Activated CD8-positive, alpha-beta memory T cell treated with anti-CD3 and anti-CD28 coated beads, Interleukin-2, amount 50 U/mL, for 24 hours (primary cell): Measurements from ENCODE around the gene ESRRB.

Experiments used
- DNase-seq: peaks from one replicate; pipeline ENCODE4 v3.0.0-alpha.2; 2020; ENCODE audit errors: extremely low read depth

Gene ESRRB

GRCh38 chr14:76407449-76408150, 31.7 kb downstream of the ESRRB start:
- DNase-seq = no peak

GRCh38 chr14:76408877-76409276, 32.9 kb downstream of the ESRRB start:
- no peak for DNase-seq

- DNase-seq = no peak
Observed at GRCh38 chr14:76412501-76412900, 36.6 kb downstream of the ESRRB start.

- no peak for DNase-seq
Observed at GRCh38 chr14:76413106-76413961, 37.4 kb downstream of the ESRRB start.

GRCh38 chr14:76413962-76414600, 38.1 kb downstream of the ESRRB start:
- no peak for DNase-seq

GRCh38 chr14:76419399-76419798, 43.5 kb downstream of the ESRRB start:
- no peak for DNase-seq

- no peak for DNase-seq
Observed at GRCh38 chr14:76420827-76421226, 44.9 kb downstream of the ESRRB start.

- no peak for DNase-seq
Observed at GRCh38 chr14:76421662-76422061, 45.7 kb downstream of the ESRRB start.

- DNase-seq = no peak
Observed at GRCh38 chr14:76422662-76423061, 46.7 kb downstream of the ESRRB start.

- no peak for DNase-seq
Observed at GRCh38 chr14:76423534-76423933, 47.6 kb downstream of the ESRRB start.

GRCh38 chr14:76424359-76424758, 48.4 kb downstream of the ESRRB start:
- no peak for DNase-seq

- DNase-seq = no peak
Observed at GRCh38 chr14:76426161-76426696, 50.3 kb downstream of the ESRRB start.

- DNase-seq = no peak
Observed at GRCh38 chr14:76428611-76429010, 52.7 kb downstream of the ESRRB start.

GRCh38 chr14:76430017-76430416, 54.1 kb downstream of the ESRRB start:
- DNase-seq = no peak

GRCh38 chr14:76430475-76430980, 54.6 kb downstream of the ESRRB start:
- no peak for DNase-seq

- DNase-seq = no peak
Observed at GRCh38 chr14:76431538-76431937, 55.6 kb downstream of the ESRRB start.

GRCh38 chr14:76432827-76433752, 57.2 kb downstream of the ESRRB start:
- DNase-seq = no peak

GRCh38 chr14:76434220-76434619, 58.3 kb downstream of the ESRRB start:
- DNase-seq = no peak

GRCh38 chr14:76439237-76439775, 63.4 kb downstream of the ESRRB start:
- no peak for DNase-seq

- DNase-seq = no peak
Observed at GRCh38 chr14:76446486-76446885, 70.5 kb downstream of the ESRRB start.

GRCh38 chr14:76446921-76447320, 71.0 kb downstream of the ESRRB start:
- DNase-seq = no peak
